HepG2 (cell line): Measurements from ENCODE around the gene OTULINL. TPM values are rescaled to one million over a fixed set of nuclear protein-coding genes. Genes with fewer than 3 reads are reported as not detected.

Experiments used
- ATAC-seq: fragments of 200-7000 bp; cut with Tn5 transposase; 3 replicates; pipeline ENCODE4 v1.9.1; 2020; ENCODE audit warnings: mild to moderate bottlenecking, moderate library complexity
- BruUV-seq: library from RNA; stranded (reverse); fragments of 400-500 nt; replicated peaks from 2 replicates; lab custom pipeline; 2021; lab: Mats Ljungman, UMichigan
- CTCF ChIA-PET: fragments of 300-600 bp; formaldehyde crosslinking; extraction: SDS; loops from one replicate; lab custom pipeline; 2021; ENCODE audit warnings: low total read pairs, inconsistent platforms, low intra/inter-chr PET ratio; lab: Yijun Ruan, JAX
- POLR2A ChIA-PET: fragments of 350-600 bp; sonication (Branson Sonifier 250); formaldehyde crosslinking; loops from one replicate; lab custom pipeline; 2020; ENCODE audit warnings: antibody characterized with exemption, inconsistent platforms; lab: Yijun Ruan, JAX
- DNase-seq: peaks from one replicate; pipeline ENCODE4 v3.0.0-alpha.2; 2015; ENCODE audit warnings: low spot score
- FAIRE-seq: peaks from 3 replicates; lab custom pipeline; 2011; peaks lifted over from hg19 to GRCh38; lab: Jason Lieb, UNC
- H2AFZ ChIP-seq: one replicate; pipeline ENCODE4 v1.6.1; 2011; ENCODE audit warnings: low read length, inconsistent platforms
- H3K27ac ChIP-seq: fragments of 300-600 bp; 3 replicates; pipeline ENCODE4 v1.8.0; 2011; ENCODE audit warnings: mixed run types, mild to moderate bottlenecking, mixed read lengths, low read length, inconsistent platforms; ENCODE audit not compliant: insufficient read depth; ENCODE audit errors: extremely low read length
- H3K27me3 ChIP-seq, 2 experiments: fragments of 200-600 bp in 1 of 2; 2 replicates in 1 of 2; 3 replicates in 1 of 2; pipeline versions ENCODE4 v1.6.0 to v1.8.0; 2011; ENCODE audit warnings: low read length in 2 of 2, mild to moderate bottlenecking in 2 of 2, moderate library complexity in 2 of 2, inconsistent platforms in 1 of 2; ENCODE audit not compliant: insufficient read depth in 2 of 2, control insufficient read depth in 1 of 2
- H3K36me3 ChIP-seq, 2 experiments: fragments of 200-600 bp in 1 of 2; replicated peaks in 1 of 2; 2 replicates in 1 of 2; 3 replicates in 1 of 2; pipeline versions ENCODE4 v1.5.1 to v1.8.0; 2011; ENCODE audit warnings: low read length in 2 of 2, inconsistent platforms in 1 of 2; ENCODE audit not compliant: insufficient read depth in 2 of 2, control insufficient read depth in 1 of 2
- H3K4me1 ChIP-seq: 2 replicates; pipeline ENCODE4 v1.5.1; 2012; ENCODE audit warnings: low read length, inconsistent platforms; ENCODE audit not compliant: insufficient read depth
- H3K4me2 ChIP-seq: 2 replicates; pipeline ENCODE4 v1.6.0; 2011; ENCODE audit warnings: low read depth, low read length, inconsistent platforms
- H3K4me3 ChIP-seq, 3 experiments: fragments of 200-600 bp in 1 of 3; sonication (generic), shearing (Covaris generic) in 1 of 3; replicated peaks in 1 of 3; 2 replicates each; pipeline ENCODE4 v1.5.1; 2011 to 2016; ENCODE audit warnings: low read length in 3 of 3, inconsistent platforms in 2 of 3, low read depth in 2 of 3, mild to moderate bottlenecking in 2 of 3, control low read depth in 1 of 3, mixed read lengths in 1 of 3; ENCODE audit not compliant: insufficient read depth in 1 of 3
- H3K79me2 ChIP-seq: one replicate; pipeline ENCODE4 v1.6.1; 2011; ENCODE audit warnings: low read length, inconsistent platforms; ENCODE audit not compliant: insufficient read depth
- H3K9ac ChIP-seq: 2 replicates; pipeline ENCODE4 v1.6.0; 2011; ENCODE audit warnings: mild to moderate bottlenecking, low read depth, low read length, inconsistent platforms; ENCODE audit not compliant: insufficient read depth
- H3K9me3 ChIP-seq: 2 replicates; pipeline ENCODE4 v1.5.1; 2012; ENCODE audit warnings: mild to moderate bottlenecking, low read length
- H4K20me1 ChIP-seq: 2 replicates; pipeline ENCODE4 v1.6.0; 2011; ENCODE audit warnings: inconsistent platforms, mild to moderate bottlenecking, low read length, moderate library complexity; ENCODE audit not compliant: insufficient read depth
- ARNTL ChIP-seq: sonication (generic); formaldehyde crosslinking; IDR thresholded peaks from 2 replicates; pipeline ENCODE4 v1.4.0; 2020; ENCODE audit warnings: mild to moderate bottlenecking, missing genetic modification reagents
- FLYWCH1 ChIP-seq: sonication (generic); formaldehyde crosslinking; IDR thresholded peaks from 2 replicates; pipeline ENCODE4 v1.8.1; 2023; ENCODE audit warnings: mild to moderate bottlenecking, missing genetic modification reagents
- FOXA1 ChIP-seq, 2 experiments: fragments of 450-650 bp in 1 of 2; sonication (generic) in 1 of 2; formaldehyde crosslinking in 1 of 2; IDR thresholded peaks; 2 replicates each; pipeline versions ENCODE4 v1.4.0 to v1.6.1; 2016 to 2020; ENCODE audit warnings: missing genetic modification reagents in 1 of 2
- HIVEP1 ChIP-seq: sonication (generic); formaldehyde crosslinking; IDR thresholded peaks from 2 replicates; pipeline ENCODE4 v1.4.0; 2020; ENCODE audit warnings: mild to moderate bottlenecking, missing genetic modification reagents
- NCOA1 ChIP-seq: sonication (generic); formaldehyde crosslinking; IDR thresholded peaks from 2 replicates; pipeline ENCODE4 v1.9.0; 2021; ENCODE audit warnings: missing genetic modification reagents
- NFATC3 ChIP-seq: sonication (generic); formaldehyde crosslinking; IDR thresholded peaks from 2 replicates; pipeline ENCODE4 v1.5.1; 2020; ENCODE audit warnings: mild to moderate bottlenecking, missing genetic modification reagents
- POLR2AphosphoS5 ChIP-seq: IDR thresholded peaks from 2 replicates; pipeline ENCODE4 v1.6.1; 2012; ENCODE audit warnings: low read depth, low read length
- RFX5 ChIP-seq: IDR thresholded peaks from 2 replicates; pipeline ENCODE4 v1.6.1; 2011; ENCODE audit warnings: low read depth, low read length, improper control_type of control experiment
- SMAD3 ChIP-seq: sonication (generic); formaldehyde crosslinking; IDR thresholded peaks from 2 replicates; pipeline ENCODE4 v1.4.0; 2020; ENCODE audit warnings: missing genetic modification reagents
- TRIM24 ChIP-seq: sonication (generic); formaldehyde crosslinking; IDR thresholded peaks from 2 replicates; pipeline ENCODE4 v1.8.0; 2022; ENCODE audit warnings: mild to moderate bottlenecking, missing genetic modification reagents
- ZNF142 ChIP-seq: sonication (generic); formaldehyde crosslinking; IDR thresholded peaks from 2 replicates; pipeline ENCODE4 v1.4.0; 2020; ENCODE audit warnings: missing genetic modification reagents
- ZNF253 ChIP-seq: sonication (generic); formaldehyde crosslinking; IDR thresholded peaks from 2 replicates; pipeline ENCODE4 v1.8.0; 2022; ENCODE audit warnings: mild to moderate bottlenecking, missing genetic modification reagents, borderline replicate concordance
- ZNF460 ChIP-seq: sonication (generic); formaldehyde crosslinking; IDR thresholded peaks from 2 replicates; pipeline ENCODE4 v1.5.1; 2020; ENCODE audit warnings: missing genetic modification reagents, mild to moderate bottlenecking, borderline replicate concordance
- ZNF597 ChIP-seq: sonication (generic); formaldehyde crosslinking; IDR thresholded peaks from 2 replicates; pipeline ENCODE4 v1.5.0; 2020; ENCODE audit warnings: missing genetic modification reagents
- ZNF780A ChIP-seq: sonication (generic); formaldehyde crosslinking; IDR thresholded peaks from 2 replicates; pipeline ENCODE4 v1.8.0; 2022; ENCODE audit warnings: mild to moderate bottlenecking, missing genetic modification reagents, moderate library complexity
- WGBS: methylation state at CpG from one replicate; pipeline ENCODE4 v1.1.6; 2017; ENCODE audit warnings: low lambda C conversion rate; 5-methylcytosine and 5-hydroxymethylcytosine counted together
- in situ Hi-C: cut with HindIII; loops from 2 replicates; pipeline ENCODE4 v1.10.0; 2017; ENCODE audit warnings: low pct_unique_long_range_greater_than_20kb; ENCODE audit not compliant: extremely low pct_ligation_motif_present
- intact Hi-C: fragments of 100-400 bp; cut with micrococcal nuclease; formaldehyde crosslinking; loops from one replicate; pipeline ENCODE4 v1.10.0; 2022; ENCODE audit not compliant: unreplicated experiment
- polyA plus RNA-seq, 8 experiments: library from polyadenylated mRNA; depleted of rRNA in 3 of 8; stranded (reverse) in 7 of 8; unstranded in 1 of 8; fragments of >200 nt; fragmentation: Illumina TruSeq in 4 of 8; extraction: Trizol in 4 of 8; gene quantifications; 2 replicates each; pipeline versions ENCODE4 v1.2.1 to v1.2.3, GENCODE V29; 2011 to 2016; ENCODE audit warnings: low read depth in 4 of 8, missing spikeins in 1 of 8, mixed read lengths in 1 of 8; ENCODE audit not compliant: insufficient read depth in 1 of 8
- total RNA-seq, 5 experiments: library from RNA; depleted of rRNA; stranded (reverse); fragments of >200 nt; fragmentation: Illumina TruSeq; extraction: Trizol; gene quantifications; 2 replicates each; pipeline ENCODE4 v1.2.3, GENCODE V29; 2016; ENCODE audit warnings: low read depth in 1 of 5

The OTULINL gene
- total and polyA plus RNA-seq, 2 of the 13 experiments (the other 11 are each of a cell fraction or from before 2014, with no cell fraction given) = 0.04 to 0.40 TPM

DNA sequence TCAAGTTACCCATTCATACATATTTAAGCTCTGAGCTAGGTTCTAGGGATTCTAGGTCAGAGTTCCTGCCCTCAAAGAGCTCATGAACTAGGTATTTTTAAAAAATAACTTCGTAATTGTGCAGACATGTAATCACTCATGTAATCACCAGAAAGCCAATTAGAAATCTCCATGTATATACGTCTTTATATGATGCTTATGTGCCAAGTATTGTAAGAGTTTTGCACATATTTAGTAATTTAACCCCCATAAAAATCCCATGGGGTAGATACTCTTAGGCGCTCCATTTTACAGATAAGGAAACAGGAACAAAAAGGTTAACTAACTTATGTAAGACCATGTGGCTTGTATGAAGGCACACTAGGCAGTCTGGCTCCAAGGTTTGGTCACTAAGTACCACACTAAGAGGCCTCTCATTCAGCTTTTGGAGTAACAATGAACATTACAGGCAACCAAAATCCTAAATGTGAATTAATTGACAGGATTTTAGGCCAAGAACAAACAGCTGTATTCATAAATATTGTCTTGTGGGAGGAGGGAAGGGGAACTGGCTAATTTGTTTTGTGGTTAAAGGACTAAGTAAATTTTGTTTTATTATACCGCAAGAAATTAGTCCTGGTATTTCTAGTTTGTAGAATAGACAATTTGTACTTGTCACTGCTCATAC, 1.7 kb upstream of the OTULINL start:
- CTCF ChIA-PET = no interaction called here
- no peak overlapping the region for H3K4me2 ChIP-seq
- no peak for FAIRE-seq

More for the DNA sequence above, 1.7 kb upstream of the OTULINL start:
- Histone ChIP-seq H3K36me3 (no peaks in the 10 kb centered on the region), H3K9me3 (no peaks in the 10 kb centered on the region), H3K79me2 (no peaks in the 10 kb centered on the region), H3K27me3 (peaks cover 7 to 59% of the 10 kb centered on the region in 2 experiments), H4K20me1 (no peaks in the 10 kb centered on the region), H3K27ac (no peak overlapping the region), H3K4me1 (peaks cover 21% of the 10 kb centered on the region), H3K4me3 (no peak overlapping the region), H2AFZ (no peak overlapping the region), H3K9ac (no peak overlapping the region)
- 69% methylated on average over 4 of the region's 4 CpGs for WGBS
- TF ChIP-seq NFATC3 (CRISPR knock-in tag) (no peak), ZNF780A (CRISPR knock-in tag) (no peak), FOXA1 (IDR thresholded peaks at IDR 0.05) (no peak), FOXA1 (CRISPR knock-in tag; IDR thresholded peaks at IDR 0.05) (no peak), FLYWCH1 (CRISPR knock-in tag) (no peak), ARNTL (CRISPR knock-in tag) (no peak), ZNF597 (no peak), HIVEP1 (CRISPR knock-in tag) (no peak), TRIM24 (CRISPR knock-in tag) (no peak), ZNF460 (CRISPR knock-in tag) (no peak), ZNF142 (CRISPR knock-in tag) (no peak), ZNF253 (CRISPR knock-in tag) (no peak), SMAD3 (CRISPR knock-in tag) (no peak), NCOA1 (no peak), RFX5 (no peak), POLR2AphosphoS5 (no peak)
- no peak for DNase-seq
- ATAC-seq = no peak
- no TSS peak for BruUV-seq
- POLR2A ChIA-PET = no interaction called here
- in situ Hi-C loops (no loop called here), intact Hi-C loops (no loop called here)
